K562 (cell line): Measurements from ENCODE around the gene AGAP3. TPM values are rescaled to one million over a fixed set of nuclear protein-coding genes. Genes with fewer than 3 reads are reported as not detected.

ENCODE experiments used
- CBX8 ChIP-seq: fragments of 200-600 bp; sonication (generic); IDR thresholded peaks from 2 replicates; pipeline ENCODE4 v1.6.1; 2012; ENCODE audit warnings: borderline replicate concordance, mixed run types, low read depth, mild to moderate bottlenecking, moderate library complexity, mixed read lengths, low read length, control low read depth, inconsistent platforms; ENCODE audit not compliant: poor library complexity, severe bottlenecking; ENCODE audit errors: extremely low read depth
- CTBP1 ChIP-seq: fragments of 450-650 bp; IDR thresholded peaks from 2 replicates; pipeline ENCODE4 v1.6.1; 2016; ENCODE audit warnings: borderline replicate concordance
- MAZ ChIP-seq, 2 experiments: fragments of 450-650 bp in 1 of 2; sonication (generic) in 1 of 2; formaldehyde crosslinking; IDR thresholded peaks in 1 of 2; conservative IDR thresholded peaks in 1 of 2; 2 replicates each; pipeline versions ENCODE4 v1.4.0 to v1.5.0; 2020; ENCODE audit warnings: mild to moderate bottlenecking in 1 of 2, missing genetic modification reagents in 1 of 2
- MBD2 ChIP-seq: sonication (generic); IDR thresholded peaks from 2 replicates; pipeline ENCODE4 v1.6.1; 2016; ENCODE audit warnings: low read depth, borderline replicate concordance
- NBN ChIP-seq: fragments of 450-650 bp; IDR thresholded peaks from 2 replicates; pipeline ENCODE4 v1.6.1; 2016; ENCODE audit warnings: low read depth, mild to moderate bottlenecking
- POLR2G ChIP-seq: fragments of 200-400 bp; formaldehyde crosslinking; IDR thresholded peaks from 2 replicates; pipeline ENCODE4 v1.6.1; 2017; ENCODE audit warnings: low read depth, mild to moderate bottlenecking, antibody characterized with exemption, low read length, moderate library complexity
- SIN3A ChIP-seq, 2 experiments: fragments of 150-350 bp in 1 of 2; IDR thresholded peaks; 2 replicates each; pipeline ENCODE4 v1.6.1; 2011 to 2016; ENCODE audit warnings: borderline replicate concordance in 2 of 2, low read depth in 2 of 2, low read length in 2 of 2, mild to moderate bottlenecking in 2 of 2, moderate library complexity in 2 of 2; ENCODE audit not compliant: control insufficient read depth in 1 of 2
- TRIM28 ChIP-seq: fragments of 450-650 bp; IDR thresholded peaks from 2 replicates; pipeline ENCODE4 v1.6.1; 2017
- ZKSCAN3 ChIP-seq: fragments of 250-450 bp; sonication (Bioruptor Pico); IDR thresholded peaks from 2 replicates; pipeline ENCODE4 v1.4.0; 2020
- polyA plus RNA-seq, 8 experiments: library from polyadenylated mRNA; depleted of rRNA in 4 of 8; stranded (reverse) in 5 of 8; unstranded in 3 of 8; fragments of >200 nt; fragmentation: Nextera tagmentation in 2 of 8; fragmentation: Illumina TruSeq in 1 of 8; extraction: Ambion mirVana in 2 of 8; extraction: Trizol in 1 of 8; gene quantifications; 2 replicates each; pipeline versions ENCODE4 v1.2.1 to v1.2.3, GENCODE V29; 2011 to 2014; ENCODE audit warnings: inconsistent platforms in 1 of 8, missing spikeins in 1 of 8
- total RNA-seq, 7 experiments: library from RNA; depleted of rRNA in 6 of 7; stranded (reverse); fragments of >200 nt in 6 of 7; fragmentation: Illumina TruSeq in 2 of 7; extraction: Trizol in 2 of 7; gene quantifications; 2 replicates each; pipeline versions ENCODE4 v1.2.1 to v1.2.3, GENCODE V29; 2011 to 2021; ENCODE audit warnings: low replicate concordance in 1 of 7
- TF ChIP-seq, protein P1 (sequence below): fragments of 450-650 bp; formaldehyde crosslinking; IDR thresholded peaks from 2 replicates; pipeline ENCODE4 v1.4.0; 2020; ENCODE audit warnings: mild to moderate bottlenecking, mixed read lengths
- TF ChIP-seq, protein P2 (sequence below): fragments of 450-650 bp; IDR thresholded peaks from 2 replicates; pipeline ENCODE4 v1.7.1; 2018; ENCODE audit warnings: mild to moderate bottlenecking, low read depth; ENCODE audit not compliant: partially characterized antibody
- TF ChIP-seq, protein P3 (sequence below): fragments of 250-450 bp; sonication (Bioruptor Pico); IDR thresholded peaks from 2 replicates; pipeline ENCODE4 v1.5.0; 2021
- TF ChIP-seq, protein P4 (sequence below): fragments of 450-650 bp; formaldehyde crosslinking; IDR thresholded peaks from 2 replicates; pipeline ENCODE4 v1.4.0; 2022; ENCODE audit warnings: missing genetic modification characterization
- TF ChIP-seq, protein P5 (sequence below): fragments of 450-650 bp; formaldehyde crosslinking; IDR thresholded peaks from 2 replicates; pipeline ENCODE4 v1.4.0; 2020; ENCODE audit warnings: mild to moderate bottlenecking, moderate library complexity
- TF ChIP-seq, protein P6 (sequence below): fragments of 250-450 bp; sonication (Bioruptor Pico); IDR thresholded peaks from 2 replicates; pipeline ENCODE4 v1.4.0; 2020; ENCODE audit warnings: mild to moderate bottlenecking, moderate library complexity

The AGAP3 gene
- total and polyA plus RNA-seq, 9 of the 15 experiments (the other 6 are each of a cell fraction or from before 2014, with no cell fraction given): 3.4 to 208 (median 62.2) TPM

DNA sequence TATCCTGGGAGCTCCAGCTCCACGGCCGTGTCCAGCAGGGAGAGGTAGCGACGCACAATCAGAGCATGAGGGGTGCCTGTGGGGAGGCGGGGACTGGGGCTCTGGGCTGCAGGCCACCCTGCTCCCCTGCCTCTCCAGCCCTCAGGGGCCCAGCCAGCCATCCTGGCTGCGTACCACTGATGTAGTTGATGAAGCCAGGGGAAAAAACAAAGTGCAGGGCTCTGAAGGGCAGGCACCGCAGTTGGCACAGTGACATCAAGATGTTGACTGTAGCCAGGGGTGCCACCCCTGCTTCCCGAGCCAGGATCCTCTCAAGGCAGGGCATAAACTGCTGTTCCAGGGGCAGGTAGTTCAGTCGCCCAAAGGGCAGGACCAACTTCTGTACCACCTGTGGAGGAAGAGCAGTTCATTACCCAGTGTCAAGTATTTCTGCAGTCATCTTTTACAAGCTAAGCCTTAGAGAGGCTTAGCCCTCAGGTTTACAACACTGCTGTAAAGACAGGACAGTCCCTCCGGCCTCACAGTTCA, 8.5 kb upstream of the AGAP3 start (continued):
- TF ChIP-seq, protein P1, sequence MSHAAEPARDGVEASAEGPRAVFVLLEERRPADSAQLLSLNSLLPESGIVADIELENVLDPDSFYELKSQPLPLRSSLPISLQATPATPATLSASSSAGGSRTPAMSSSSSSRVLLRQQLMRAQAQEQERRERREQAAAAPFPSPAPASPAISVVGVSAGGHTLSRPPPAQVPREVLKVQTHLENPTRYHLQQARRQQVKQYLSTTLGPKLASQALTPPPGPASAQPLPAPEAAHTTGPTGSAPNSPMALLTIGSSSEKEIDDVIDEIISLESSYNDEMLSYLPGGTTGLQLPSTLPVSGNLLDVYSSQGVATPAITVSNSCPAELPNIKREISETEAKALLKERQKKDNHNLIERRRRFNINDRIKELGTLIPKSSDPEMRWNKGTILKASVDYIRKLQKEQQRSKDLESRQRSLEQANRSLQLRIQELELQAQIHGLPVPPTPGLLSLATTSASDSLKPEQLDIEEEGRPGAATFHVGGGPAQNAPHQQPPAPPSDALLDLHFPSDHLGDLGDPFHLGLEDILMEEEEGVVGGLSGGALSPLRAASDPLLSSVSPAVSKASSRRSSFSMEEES (CRISPR knock-in tag): peak; percentile 65
- no peak for TF ChIP-seq NBN
- TF ChIP-seq MAZ (CRISPR knock-in tag; conservative IDR thresholded peaks at IDR 0.05 in 1 of 2, IDR thresholded peaks at IDR 0.05 in 1 of 2): 0 out of 4 replicates have a peak, but pooled peaks of 1 of the 2 experiments have one; percentile 14
- TF ChIP-seq, protein P2, sequence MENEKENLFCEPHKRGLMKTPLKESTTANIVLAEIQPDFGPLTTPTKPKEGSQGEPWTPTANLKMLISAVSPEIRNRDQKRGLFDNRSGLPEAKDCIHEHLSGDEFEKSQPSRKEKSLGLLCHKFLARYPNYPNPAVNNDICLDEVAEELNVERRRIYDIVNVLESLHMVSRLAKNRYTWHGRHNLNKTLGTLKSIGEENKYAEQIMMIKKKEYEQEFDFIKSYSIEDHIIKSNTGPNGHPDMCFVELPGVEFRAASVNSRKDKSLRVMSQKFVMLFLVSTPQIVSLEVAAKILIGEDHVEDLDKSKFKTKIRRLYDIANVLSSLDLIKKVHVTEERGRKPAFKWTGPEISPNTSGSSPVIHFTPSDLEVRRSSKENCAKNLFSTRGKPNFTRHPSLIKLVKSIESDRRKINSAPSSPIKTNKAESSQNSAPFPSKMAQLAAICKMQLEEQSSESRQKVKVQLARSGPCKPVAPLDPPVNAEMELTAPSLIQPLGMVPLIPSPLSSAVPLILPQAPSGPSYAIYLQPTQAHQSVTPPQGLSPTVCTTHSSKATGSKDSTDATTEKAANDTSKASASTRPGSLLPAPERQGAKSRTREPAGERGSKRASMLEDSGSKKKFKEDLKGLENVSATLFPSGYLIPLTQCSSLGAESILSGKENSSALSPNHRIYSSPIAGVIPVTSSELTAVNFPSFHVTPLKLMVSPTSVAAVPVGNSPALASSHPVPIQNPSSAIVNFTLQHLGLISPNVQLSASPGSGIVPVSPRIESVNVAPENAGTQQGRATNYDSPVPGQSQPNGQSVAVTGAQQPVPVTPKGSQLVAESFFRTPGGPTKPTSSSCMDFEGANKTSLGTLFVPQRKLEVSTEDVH: peak; percentile 19
- TF ChIP-seq, protein P3, sequence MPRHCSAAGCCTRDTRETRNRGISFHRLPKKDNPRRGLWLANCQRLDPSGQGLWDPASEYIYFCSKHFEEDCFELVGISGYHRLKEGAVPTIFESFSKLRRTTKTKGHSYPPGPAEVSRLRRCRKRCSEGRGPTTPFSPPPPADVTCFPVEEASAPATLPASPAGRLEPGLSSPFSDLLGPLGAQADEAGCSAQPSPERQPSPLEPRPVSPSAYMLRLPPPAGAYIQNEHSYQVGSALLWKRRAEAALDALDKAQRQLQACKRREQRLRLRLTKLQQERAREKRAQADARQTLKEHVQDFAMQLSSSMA (CRISPR knock-in tag): no peak
- TF ChIP-seq, protein P4, sequence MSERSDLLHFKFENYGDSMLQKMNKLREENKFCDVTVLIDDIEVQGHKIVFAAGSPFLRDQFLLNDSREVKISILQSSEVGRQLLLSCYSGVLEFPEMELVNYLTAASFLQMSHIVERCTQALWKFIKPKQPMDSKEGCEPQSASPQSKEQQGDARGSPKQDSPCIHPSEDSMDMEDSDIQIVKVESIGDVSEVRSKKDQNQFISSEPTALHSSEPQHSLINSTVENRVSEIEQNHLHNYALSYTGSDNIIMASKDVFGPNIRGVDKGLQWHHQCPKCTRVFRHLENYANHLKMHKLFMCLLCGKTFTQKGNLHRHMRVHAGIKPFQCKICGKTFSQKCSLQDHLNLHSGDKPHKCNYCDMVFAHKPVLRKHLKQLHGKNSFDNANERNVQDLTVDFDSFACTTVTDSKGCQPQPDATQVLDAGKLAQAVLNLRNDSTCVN: no peak
- 0 out of 2 replicates have a peak, but pooled peaks have one; percentile 30 for TF ChIP-seq CTBP1
- TF ChIP-seq, protein P5, sequence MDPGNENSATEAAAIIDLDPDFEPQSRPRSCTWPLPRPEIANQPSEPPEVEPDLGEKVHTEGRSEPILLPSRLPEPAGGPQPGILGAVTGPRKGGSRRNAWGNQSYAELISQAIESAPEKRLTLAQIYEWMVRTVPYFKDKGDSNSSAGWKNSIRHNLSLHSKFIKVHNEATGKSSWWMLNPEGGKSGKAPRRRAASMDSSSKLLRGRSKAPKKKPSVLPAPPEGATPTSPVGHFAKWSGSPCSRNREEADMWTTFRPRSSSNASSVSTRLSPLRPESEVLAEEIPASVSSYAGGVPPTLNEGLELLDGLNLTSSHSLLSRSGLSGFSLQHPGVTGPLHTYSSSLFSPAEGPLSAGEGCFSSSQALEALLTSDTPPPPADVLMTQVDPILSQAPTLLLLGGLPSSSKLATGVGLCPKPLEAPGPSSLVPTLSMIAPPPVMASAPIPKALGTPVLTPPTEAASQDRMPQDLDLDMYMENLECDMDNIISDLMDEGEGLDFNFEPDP (CRISPR knock-in tag): no peak
- TF ChIP-seq, protein P6, sequence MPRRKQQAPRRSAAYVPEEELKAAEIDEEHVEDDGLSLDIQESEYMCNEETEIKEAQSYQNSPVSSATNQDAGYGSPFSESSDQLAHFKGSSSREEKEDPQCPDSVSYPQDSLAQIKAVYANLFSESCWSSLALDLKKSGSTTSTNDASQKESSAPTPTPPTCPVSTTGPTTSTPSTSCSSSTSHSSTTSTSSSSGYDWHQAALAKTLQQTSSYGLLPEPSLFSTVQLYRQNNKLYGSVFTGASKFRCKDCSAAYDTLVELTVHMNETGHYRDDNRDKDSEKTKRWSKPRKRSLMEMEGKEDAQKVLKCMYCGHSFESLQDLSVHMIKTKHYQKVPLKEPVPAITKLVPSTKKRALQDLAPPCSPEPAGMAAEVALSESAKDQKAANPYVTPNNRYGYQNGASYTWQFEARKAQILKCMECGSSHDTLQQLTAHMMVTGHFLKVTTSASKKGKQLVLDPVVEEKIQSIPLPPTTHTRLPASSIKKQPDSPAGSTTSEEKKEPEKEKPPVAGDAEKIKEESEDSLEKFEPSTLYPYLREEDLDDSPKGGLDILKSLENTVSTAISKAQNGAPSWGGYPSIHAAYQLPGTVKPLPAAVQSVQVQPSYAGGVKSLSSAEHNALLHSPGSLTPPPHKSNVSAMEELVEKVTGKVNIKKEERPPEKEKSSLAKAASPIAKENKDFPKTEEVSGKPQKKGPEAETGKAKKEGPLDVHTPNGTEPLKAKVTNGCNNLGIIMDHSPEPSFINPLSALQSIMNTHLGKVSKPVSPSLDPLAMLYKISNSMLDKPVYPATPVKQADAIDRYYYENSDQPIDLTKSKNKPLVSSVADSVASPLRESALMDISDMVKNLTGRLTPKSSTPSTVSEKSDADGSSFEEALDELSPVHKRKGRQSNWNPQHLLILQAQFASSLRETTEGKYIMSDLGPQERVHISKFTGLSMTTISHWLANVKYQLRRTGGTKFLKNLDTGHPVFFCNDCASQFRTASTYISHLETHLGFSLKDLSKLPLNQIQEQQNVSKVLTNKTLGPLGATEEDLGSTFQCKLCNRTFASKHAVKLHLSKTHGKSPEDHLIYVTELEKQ (CRISPR knock-in tag): no peak
- TF ChIP-seq MBD2: 0 out of 2 replicates have a peak, but pooled peaks have one; percentile 10
- TF ChIP-seq SIN3A (IDR thresholded peaks at IDR 0.05; ENCODE audit: borderline replicate concordance in 2 of 2, control insufficient read depth in 1 of 2, low read depth in 2 of 2, low read length in 2 of 2): 0 out of 4 replicates have a peak, but pooled peaks of 1 of the 2 experiments have one; percentile 15
- TF ChIP-seq POLR2G: peak; percentile 6; the same call in 1 of the 2 replicates
- no peak for TF ChIP-seq TRIM28
- no peak for TF ChIP-seq ZKSCAN3
- TF ChIP-seq CBX8: no peak
